AG04450 (cell line): ENCODE measurements around the gene SLAIN2. TPM values are rescaled to one million over a fixed set of nuclear protein-coding genes. Genes with fewer than 3 reads are reported as not detected.

Experiments
- CTCF ChIA-PET: fragments of 300-600, 350-600 bp; formaldehyde crosslinking; extraction: SDS; loops from one replicate; lab custom pipeline; 2022; ENCODE audit warnings: antibody characterized with exemption, inconsistent platforms; lab: Charles Lee
- POLR2A ChIA-PET: fragments of 350-600 bp; formaldehyde crosslinking; extraction: SDS; loops from one replicate; lab custom pipeline; 2021; ENCODE audit warnings: antibody characterized with exemption, inconsistent platforms; lab: Yijun Ruan, JAX
- DNase-seq: peaks from one replicate; pipeline ENCODE4 v3.0.0-alpha.2; 2011; ENCODE audit warnings: low read depth, low spot score
- H3K27ac ChIP-seq: one replicate; pipeline ENCODE4 v1.5.1; 2012; ENCODE audit warnings: low read depth, low read length, control low read depth
- H3K27me3 ChIP-seq: one replicate; pipeline ENCODE4 v1.6.0; 2012; ENCODE audit warnings: low read length; ENCODE audit not compliant: control insufficient read depth, insufficient read depth
- H3K4me3 ChIP-seq: 2 replicates; pipeline ENCODE4 v1.5.1; 2011; ENCODE audit warnings: mild to moderate bottlenecking, low read depth, low read length, control low read depth
- H3K9me3 ChIP-seq: 2 replicates; pipeline ENCODE4 v1.5.1; 2012; ENCODE audit warnings: low read length; ENCODE audit not compliant: control insufficient read depth, insufficient read depth
- CTCF ChIP-seq: IDR thresholded peaks from 2 replicates; pipeline ENCODE4 v1.5.1; 2011; ENCODE audit warnings: low read depth, low read length, control low read depth, inconsistent platforms
- polyA plus RNA-seq: library from polyadenylated mRNA; depleted of rRNA; stranded (reverse); fragments of >200 nt; gene quantifications from 2 replicates; pipeline ENCODE4 v1.2.3, GENCODE V29; 2011

Gene SLAIN2
- polyA plus RNA-seq, 1 experiment = 33.7 TPM

DNA sequence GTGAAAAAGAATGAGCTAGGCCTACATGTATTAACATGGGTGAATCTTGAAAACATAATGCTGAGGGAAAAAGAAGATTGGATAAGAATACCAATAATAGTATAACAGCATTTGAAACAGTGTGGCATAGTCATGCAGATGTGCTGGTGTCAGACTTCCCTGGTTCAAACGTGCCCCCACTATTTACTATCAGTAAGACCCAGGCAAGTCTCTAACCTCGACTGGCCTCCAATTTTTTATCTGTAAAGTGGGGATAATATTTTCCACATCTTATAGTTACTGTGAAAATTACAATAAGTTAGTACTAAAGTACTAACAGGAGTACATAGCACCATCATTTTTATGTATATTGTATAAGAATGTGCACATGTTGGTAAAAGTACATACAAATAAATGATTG, 17.0 kb upstream of the SLAIN2 start:
- no peak overlapping the region for H3K4me3 ChIP-seq
- no peaks in the 10 kb centered on the region for H3K27me3 ChIP-seq
- no peaks in the 10 kb centered on the region for H3K9me3 ChIP-seq
- CTCF ChIA-PET = interaction anchor here (1.0 kb wide), 1 partner anchor 9 kb away, joined by 3 read pairs; no protein-coding TSS in a partner anchor
- no peak for TF ChIP-seq CTCF
- POLR2A ChIA-PET = no interaction called here
- DNase-seq = no peak
- no peak overlapping the region for H3K27ac ChIP-seq

DNA sequence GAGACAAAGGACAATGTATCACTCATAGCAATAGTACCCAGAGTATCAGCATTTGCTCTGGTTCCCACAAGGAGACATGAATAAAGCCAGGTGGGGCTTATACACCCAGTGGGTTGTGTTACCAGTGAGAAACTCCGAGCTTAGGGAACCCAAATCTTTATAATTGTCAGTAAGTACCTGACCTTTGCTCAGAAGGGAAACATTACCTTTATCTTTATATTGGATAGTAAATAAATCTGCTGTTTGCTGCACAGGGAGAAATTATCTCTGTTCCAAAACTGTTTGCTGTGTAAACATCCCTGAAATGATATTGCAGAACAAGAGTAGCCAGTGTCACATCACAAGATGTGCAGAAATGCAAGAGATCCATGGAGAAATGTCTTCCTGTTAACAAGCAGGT, 12.1 kb upstream of the SLAIN2 start:
- H3K27me3 ChIP-seq = no peaks in the 10 kb centered on the region
- ChIA-PET CTCF (no interaction called here), POLR2A (interaction anchor here (1.3 kb wide), 1 partner anchor 13 kb away, joined by 4 read pairs; no protein-coding TSS in a partner anchor)
- TF ChIP-seq CTCF = no peak
- no peaks in the 10 kb centered on the region for H3K9me3 ChIP-seq
- H3K27ac ChIP-seq = no peak overlapping the region
- H3K4me3 ChIP-seq = no peak overlapping the region
- no peak for DNase-seq

DNA sequence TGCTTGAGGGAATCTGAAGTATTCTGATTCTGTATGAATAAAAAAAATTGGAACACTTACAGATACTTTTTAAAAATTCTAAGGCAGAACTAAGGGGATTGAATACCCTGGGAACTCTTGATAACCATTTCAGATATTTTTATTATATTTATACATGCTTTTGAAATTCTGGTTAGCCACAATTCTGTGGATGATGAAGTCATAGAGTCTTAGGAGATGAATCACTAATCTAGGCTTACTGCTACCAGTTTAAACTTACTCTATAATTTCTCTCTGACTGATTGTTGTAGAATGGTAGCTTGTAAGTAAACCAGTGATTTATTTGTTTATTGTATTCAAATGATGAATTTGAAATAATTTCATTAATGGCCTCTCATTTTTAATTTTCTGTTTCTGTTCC, 11.4 kb upstream of the SLAIN2 start:
- H3K27ac ChIP-seq = no peak overlapping the region
- peak; percentile 54 for DNase-seq
- no peaks in the 10 kb centered on the region for H3K27me3 ChIP-seq
- no peaks in the 10 kb centered on the region for H3K9me3 ChIP-seq
- CTCF ChIA-PET = interaction anchor here (1.3 kb wide), 1 partner anchor 14 kb away, joined by 3 read pairs; no protein-coding TSS in a partner anchor
- POLR2A ChIA-PET = no interaction called here
- TF ChIP-seq CTCF = no peak
- H3K4me3 ChIP-seq = no peak overlapping the region

DNA sequence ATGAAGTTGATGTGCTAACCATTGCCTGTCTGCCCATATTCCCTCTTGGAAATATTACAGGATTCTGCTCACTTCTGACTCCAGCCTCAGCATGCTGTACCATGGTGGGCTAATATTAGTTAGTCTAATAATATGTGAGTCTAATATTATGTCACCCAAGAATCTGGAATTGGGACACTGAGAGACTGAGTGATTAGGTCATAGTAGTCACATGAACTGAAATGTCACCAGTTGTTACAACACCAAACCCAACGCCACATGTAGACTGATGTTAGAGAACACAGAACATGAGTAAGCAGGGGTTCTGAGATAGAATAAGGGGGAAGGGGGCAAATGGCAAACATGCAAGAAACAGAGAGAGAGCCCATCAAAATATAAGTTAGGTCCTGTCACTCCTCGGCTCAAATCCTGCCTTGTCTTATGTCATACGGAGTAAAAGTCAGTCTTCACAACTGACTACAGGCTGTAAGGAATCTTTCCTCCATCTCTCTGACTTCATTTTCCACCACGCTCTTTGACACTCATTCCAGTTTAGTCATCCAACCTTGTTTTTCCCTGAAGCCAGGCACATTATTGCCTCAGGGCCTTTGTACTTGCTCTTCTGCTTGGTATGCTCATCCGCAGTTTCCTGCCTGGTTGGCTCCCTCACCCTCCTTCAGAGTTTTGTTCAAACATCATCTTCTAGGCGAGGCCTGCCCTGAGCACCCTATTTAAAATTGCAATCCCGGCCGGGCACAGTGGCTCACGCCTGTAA, 9.6 kb upstream of the SLAIN2 start:
- ChIA-PET CTCF (no interaction called here), POLR2A (no interaction called here)
- Histone ChIP-seq H3K27me3 (no peaks in the 10 kb centered on the region), H3K27ac (no peak overlapping the region), H3K4me3 (no peak overlapping the region), H3K9me3 (no peaks in the 10 kb centered on the region)
- no peak for TF ChIP-seq CTCF
- no peak for DNase-seq

DNA sequence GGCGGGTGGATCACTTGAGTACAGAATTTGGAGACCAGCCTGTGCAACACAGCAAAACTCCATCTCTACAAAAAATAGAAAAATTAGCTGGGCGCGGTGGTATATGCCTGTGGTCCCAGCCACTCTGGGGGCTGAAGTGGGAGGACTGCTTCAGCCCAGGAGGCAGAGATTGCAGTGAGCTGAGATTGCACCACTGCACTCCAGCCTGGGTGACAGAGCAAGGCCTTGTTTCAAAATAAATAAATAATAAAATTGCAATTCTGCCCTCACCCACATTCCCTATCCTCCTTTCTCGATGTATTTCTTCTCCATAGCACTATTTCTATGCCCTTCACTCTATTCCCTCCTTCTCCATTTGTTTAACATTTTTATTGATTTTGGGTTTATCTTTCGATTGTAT, 8.7 kb upstream of the SLAIN2 start:
- CTCF ChIA-PET = interaction anchor here (0.6 to 1.1 kb wide), 2 partner anchors 17 to 321 kb away, joined by 4 to 5 read pairs; no protein-coding TSS in a partner anchor
- POLR2A ChIA-PET = no interaction called here
- no peaks in the 10 kb centered on the region for H3K9me3 ChIP-seq
- no peaks in the 10 kb centered on the region for H3K27me3 ChIP-seq
- DNase-seq = no peak
- no peak overlapping the region for H3K4me3 ChIP-seq
- no peak for TF ChIP-seq CTCF
- no peak overlapping the region for H3K27ac ChIP-seq
